ENCODE data around the gene ANXA11.

Gene ANXA11

DNA sequence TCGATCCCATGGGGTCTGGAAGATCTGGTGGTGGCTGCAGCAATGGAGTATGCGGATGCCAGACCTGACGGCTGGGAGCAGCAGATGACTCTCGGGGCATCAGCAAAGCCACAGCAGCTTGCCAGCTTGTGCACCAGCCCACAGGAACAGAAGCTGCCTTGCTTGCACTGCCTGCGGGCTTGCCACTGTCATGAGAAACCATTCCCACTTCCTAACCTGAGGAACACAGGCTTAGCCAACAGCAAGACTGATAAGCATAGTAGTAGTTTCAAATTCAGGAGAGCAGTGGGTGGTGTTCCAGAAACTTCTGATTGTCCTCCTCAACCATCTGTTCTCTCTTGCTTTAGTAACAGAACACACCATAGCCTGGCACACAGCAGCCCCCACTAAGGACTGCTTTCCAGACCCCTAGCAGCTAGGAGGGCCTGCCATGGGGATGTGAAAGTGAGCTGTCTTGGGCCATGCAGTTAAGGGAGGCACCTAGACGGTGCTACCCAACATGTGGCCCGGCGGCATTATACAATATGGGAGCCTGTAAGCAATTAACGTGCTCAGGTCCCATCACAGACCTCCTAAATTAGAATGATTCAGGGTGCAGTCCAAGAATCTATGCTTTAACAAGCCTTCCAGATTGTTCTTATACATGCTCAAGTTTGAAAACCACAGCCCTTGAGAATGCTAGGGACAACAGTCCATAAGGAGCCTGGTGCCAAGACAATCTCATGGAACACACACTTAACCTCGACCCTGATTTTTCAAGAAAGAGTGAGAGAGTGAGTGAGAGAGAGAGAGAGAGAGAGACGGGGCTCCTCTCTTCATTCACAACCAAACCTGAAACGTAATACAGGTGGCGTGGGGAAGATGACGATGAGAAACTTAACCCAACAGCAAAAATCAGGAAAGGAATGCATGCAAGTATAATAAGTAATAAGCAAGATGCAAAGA lies 7.1 kb downstream of the ANXA11 start:
- TF ChIP-seq, protein P1, sequence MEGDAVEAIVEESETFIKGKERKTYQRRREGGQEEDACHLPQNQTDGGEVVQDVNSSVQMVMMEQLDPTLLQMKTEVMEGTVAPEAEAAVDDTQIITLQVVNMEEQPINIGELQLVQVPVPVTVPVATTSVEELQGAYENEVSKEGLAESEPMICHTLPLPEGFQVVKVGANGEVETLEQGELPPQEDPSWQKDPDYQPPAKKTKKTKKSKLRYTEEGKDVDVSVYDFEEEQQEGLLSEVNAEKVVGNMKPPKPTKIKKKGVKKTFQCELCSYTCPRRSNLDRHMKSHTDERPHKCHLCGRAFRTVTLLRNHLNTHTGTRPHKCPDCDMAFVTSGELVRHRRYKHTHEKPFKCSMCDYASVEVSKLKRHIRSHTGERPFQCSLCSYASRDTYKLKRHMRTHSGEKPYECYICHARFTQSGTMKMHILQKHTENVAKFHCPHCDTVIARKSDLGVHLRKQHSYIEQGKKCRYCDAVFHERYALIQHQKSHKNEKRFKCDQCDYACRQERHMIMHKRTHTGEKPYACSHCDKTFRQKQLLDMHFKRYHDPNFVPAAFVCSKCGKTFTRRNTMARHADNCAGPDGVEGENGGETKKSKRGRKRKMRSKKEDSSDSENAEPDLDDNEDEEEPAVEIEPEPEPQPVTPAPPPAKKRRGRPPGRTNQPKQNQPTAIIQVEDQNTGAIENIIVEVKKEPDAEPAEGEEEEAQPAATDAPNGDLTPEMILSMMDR (IDR thresholded peaks at IDR 0.05), result no peak

DNA sequence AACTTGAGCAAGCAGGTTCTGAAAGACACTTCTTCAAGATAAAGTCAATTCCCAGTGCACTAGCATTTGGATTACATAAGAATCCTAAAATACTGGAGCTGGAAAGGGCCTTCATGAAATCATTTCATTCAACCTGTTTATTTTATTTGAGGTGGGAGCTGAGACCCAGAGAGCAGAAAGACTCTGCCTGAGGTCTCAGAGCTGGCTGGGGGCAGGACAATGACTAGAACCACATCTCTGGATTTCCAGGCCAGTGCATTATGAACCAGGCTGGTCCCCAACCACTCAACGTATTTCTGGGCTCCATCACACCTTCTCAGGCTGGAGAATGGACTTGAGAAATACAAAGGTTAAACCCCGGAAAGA lies 8.4 kb downstream of the ANXA11 start:
- TF ChIP-seq, protein P1 (IDR thresholded peaks at IDR 0.05), result no peak

DNA sequence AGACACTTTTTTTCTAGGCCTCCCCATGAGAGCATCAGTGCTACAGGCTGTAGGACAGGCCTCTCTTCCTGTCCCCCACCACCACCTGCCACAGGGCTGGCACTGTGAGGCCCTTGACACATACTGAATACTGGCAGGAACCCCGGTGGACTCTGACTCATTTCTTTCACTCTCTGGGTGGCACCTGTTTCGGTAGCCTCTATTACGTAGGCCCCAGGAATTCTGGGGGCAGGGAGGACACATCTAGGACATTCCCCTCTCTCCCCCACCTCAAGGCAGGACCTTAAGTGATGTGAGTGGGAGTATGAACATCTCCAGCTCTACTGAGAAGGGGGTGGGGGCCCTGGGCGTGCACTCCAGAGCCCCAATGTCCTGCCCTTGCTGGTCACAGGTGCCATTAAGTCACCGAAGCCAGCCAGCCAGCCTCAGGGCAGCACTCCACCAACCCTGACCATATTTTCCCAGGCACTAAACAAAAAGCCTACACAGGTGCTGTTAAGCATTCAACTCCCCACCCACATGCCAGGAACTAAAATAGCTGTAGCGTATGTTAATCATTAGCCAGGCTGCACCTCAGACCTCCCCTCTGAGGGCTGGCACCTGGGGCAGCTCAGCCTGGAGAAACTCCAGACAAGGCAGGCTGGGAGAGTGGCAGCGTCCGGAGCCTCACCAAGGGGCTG lies 8.9 kb downstream of the ANXA11 start:
- TF ChIP-seq, protein P1 (IDR thresholded peaks at IDR 0.05), result no peak

DNA sequence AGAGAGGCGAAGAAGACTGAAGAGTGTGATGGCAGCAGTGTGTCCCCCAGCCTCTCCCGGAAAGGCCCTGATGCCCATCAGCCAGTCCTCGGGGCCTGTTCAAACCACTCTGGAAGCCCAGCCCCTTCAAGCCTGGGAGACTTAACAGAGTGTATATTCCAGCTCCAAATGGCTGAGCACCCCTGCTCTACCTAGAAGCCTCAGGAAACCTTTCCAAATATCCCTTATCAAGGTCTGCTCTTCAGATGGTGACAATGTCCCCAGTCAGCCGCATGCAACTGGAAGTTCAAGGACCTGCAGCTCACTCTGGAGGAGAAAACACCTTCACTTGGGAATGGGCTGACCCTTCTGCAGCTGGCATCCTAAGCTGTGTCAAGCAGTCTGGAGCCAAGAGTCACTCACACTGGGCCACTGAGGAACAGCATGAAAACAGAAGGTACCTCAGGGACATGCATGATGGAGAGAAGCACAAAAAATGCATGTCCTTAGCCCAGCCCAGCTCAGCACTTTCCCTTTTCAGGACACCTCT lies 10.2 kb downstream of the ANXA11 start:
- TF ChIP-seq, protein P1 (IDR thresholded peaks at IDR 0.05), result no peak

DNA sequence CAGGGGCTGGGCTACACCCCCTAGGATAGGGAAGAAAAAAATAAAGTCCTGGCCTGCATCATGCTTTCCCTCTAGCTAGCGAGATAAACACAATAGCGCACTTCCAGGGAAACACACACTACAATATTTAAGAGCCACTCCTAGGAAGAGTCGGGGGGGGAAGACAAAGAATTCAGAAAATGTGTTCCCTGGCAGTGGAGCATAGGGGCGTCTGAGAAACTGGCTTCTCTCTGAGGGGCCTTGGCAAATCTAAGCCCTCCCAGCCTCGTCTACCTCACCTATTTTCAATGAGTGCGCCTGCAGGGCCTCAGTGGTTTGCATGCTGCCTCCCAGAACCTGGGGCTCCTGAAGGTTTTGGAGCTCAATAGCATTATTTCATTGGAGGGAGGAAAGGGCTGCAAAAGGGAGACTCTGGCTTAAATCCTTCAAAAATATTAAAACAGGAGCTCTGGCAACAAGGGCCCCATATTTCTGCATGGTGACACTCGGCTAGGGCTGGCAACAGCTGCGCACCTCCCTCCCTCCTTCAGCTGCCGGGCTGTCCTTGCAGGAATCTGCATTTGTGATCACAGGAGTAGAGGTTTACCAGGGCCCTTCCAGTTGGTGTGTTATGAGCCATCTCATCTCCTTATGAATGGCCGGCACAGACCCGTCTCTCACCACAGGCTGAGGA lies 10.8 kb downstream of the ANXA11 start:
- TF ChIP-seq, protein P1 (IDR thresholded peaks at IDR 0.05), result no peak

DNA sequence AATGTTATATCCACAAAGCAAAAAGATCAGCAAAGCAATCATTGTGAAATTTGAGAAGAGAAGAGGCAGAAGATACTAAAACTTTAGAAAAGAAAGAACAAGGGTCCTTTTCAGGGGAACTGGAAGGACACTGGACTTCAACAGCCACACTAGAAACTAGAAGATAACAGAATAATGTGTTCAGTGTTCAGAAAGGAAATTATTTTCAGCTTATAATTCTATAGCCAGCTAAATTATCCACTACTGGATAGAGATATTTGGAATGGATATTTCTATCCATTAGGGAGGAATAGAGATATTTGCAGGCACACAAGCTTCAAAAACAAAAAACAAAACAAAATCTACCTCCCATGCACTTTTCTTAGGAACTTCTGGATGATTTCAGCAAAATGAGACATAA lies 12.8 kb downstream of the ANXA11 start:
- TF ChIP-seq, protein P1 (IDR thresholded peaks at IDR 0.05), result no peak

DNA sequence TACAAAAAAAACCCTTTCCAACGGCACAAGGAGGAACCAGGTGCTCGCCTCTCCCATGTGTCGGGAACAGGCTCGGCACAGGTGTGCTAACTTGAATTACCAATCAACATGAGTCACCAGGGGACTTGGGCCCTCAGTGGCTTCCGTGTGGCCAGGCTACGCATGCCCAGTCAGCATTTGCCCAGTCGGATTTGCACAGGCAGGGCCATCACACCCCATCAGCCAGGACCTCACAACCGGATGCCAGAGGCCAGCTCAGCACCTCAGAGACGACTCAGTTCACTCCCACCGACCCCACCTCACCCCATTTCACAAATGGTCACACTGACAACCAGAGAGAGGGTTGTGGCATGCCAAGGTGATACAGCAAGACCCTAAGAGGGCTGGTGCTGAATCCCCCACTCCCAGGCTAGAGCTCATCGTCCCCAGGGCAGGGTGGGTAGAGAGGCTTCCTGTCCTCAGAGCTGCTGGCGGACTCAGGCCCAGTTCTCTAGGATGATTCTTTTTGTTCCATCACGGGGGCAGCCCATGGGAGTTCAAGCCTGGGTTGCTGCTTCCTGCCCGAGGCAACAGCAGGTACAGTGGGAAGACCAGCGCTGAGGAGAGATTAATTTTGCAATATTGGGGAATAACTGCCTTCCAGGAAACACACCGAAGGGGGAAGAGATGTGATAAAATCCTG lies 13.6 kb downstream of the ANXA11 start:
- TF ChIP-seq, protein P1 (IDR thresholded peaks at IDR 0.05), result no peak
